ENCODE data around the gene PTH2R.

Gene PTH2R

DNA sequence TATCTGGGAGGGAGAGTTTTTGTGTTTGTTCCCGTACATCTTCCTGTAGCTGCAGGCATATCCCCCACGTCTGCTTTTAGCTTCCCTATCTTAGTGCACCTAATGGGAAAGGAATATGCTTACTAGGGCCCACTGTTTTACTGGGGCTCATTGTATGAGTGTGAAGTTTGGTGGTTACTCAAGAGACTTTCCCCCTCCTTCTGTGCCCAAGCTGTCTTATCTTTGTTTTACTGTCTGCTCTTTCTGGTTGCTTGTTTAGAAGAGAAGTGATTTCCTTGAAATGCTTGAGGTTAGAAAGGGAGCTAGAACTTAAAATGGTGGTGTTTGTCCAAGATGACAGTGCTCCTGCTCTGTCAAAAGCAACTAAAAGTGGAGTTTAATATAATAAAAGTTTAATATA is 7.3 kb downstream of the PTH2R start:
- Histone ChIP-seq H3K27me3 (ENCODE audit: insufficient read depth, low read length, poor library complexity) (no peaks in the 10 kb centered on the region), H3K9ac (ENCODE audit: low read length) (no peak overlapping the region), H2AK5ac (ENCODE audit: low read length) (no peak overlapping the region), H3K4me3 (ENCODE audit: low read length) (no peak overlapping the region), H3K4me1 (ENCODE audit: control insufficient read depth, low read depth, low read length) (no peaks in the 10 kb centered on the region), H2BK15ac (replicated peaks; ENCODE audit: low read depth) (no peak overlapping the region), H3K18ac (ENCODE audit: low read length) (no peak overlapping the region), H2BK120ac (ENCODE audit: low read depth, low read length) (no peak overlapping the region), H3K56ac (ENCODE audit: low read length) (no peak overlapping the region), H3K79me1 (ENCODE audit: low read length) (no peaks in the 10 kb centered on the region), H3K27ac (ENCODE audit: low read depth, low read length) (no peak overlapping the region), H4K5ac (ENCODE audit: low read length) (no peak overlapping the region), H3K79me2 (ENCODE audit: control insufficient read depth, insufficient read depth, low read length) (no peaks in the 10 kb centered on the region), H3K4me2 (ENCODE audit: low read length) (no peak overlapping the region), H3K36me3 (ENCODE audit: control insufficient read depth, insufficient read depth, low read length) (no peaks in the 10 kb centered on the region), H3K23ac (ENCODE audit: low read length) (no peak overlapping the region), H2BK5ac (ENCODE audit: low read length) (no peak overlapping the region), H3K4ac (ENCODE audit: low read depth, low read length) (no peak overlapping the region), H4K8ac (ENCODE audit: low read depth, low read length) (no peak overlapping the region)
- DNase-seq: no peak
- no CpG with 5 or more reads among the region's 2 CpGs for WGBS (ENCODE audit: extremely low coverage, insufficient coverage, low lambda C conversion rate)

GRCh38 chr2:208415255-208415654 is 8.7 kb downstream of the PTH2R start:
- no peak overlapping the region for H2AK5ac ChIP-seq (ENCODE audit: low read length)
- no peak overlapping the region for H2BK15ac ChIP-seq (replicated peaks; ENCODE audit: low read depth)
- no peaks in the 10 kb centered on the region for H3K36me3 ChIP-seq (ENCODE audit: control insufficient read depth, insufficient read depth, low read length)
- no peak overlapping the region for H4K8ac ChIP-seq (ENCODE audit: low read depth, low read length)
- DNase-seq: no peak
- H3K18ac ChIP-seq (ENCODE audit: low read length): no peak overlapping the region
- no peak overlapping the region for H2BK120ac ChIP-seq (ENCODE audit: low read depth, low read length)
- H3K4ac ChIP-seq (ENCODE audit: low read depth, low read length): no peak overlapping the region
- H3K9ac ChIP-seq (ENCODE audit: low read length): no peak overlapping the region
- H3K4me2 ChIP-seq (ENCODE audit: low read length): no peak overlapping the region
- H2BK5ac ChIP-seq (ENCODE audit: low read length): no peak overlapping the region
- no peak overlapping the region for H3K4me3 ChIP-seq (ENCODE audit: low read length)
- no peaks in the 10 kb centered on the region for H3K79me2 ChIP-seq (ENCODE audit: control insufficient read depth, insufficient read depth, low read length)
- no peaks in the 10 kb centered on the region for H3K4me1 ChIP-seq (ENCODE audit: control insufficient read depth, low read depth, low read length)
- H3K27ac ChIP-seq (ENCODE audit: low read depth, low read length): no peak overlapping the region
- no peaks in the 10 kb centered on the region for H3K79me1 ChIP-seq (ENCODE audit: low read length)
- H3K56ac ChIP-seq (ENCODE audit: low read length): no peak overlapping the region
- H3K23ac ChIP-seq (ENCODE audit: low read length): no peak overlapping the region
- no peak overlapping the region for H4K5ac ChIP-seq (ENCODE audit: low read length)
- WGBS (ENCODE audit: extremely low coverage, insufficient coverage, low lambda C conversion rate): no CpG with 5 or more reads among the region's 4 CpGs
- no peaks in the 10 kb centered on the region for H3K27me3 ChIP-seq (ENCODE audit: insufficient read depth, low read length, poor library complexity)

- no peak for DNase-seq
- Histone ChIP-seq H3K36me3 (ENCODE audit: control insufficient read depth, insufficient read depth, low read length) (no peaks in the 10 kb centered on the region), H3K27me3 (ENCODE audit: insufficient read depth, low read length, poor library complexity) (no peaks in the 10 kb centered on the region), H3K18ac (ENCODE audit: low read length) (no peak overlapping the region), H3K4me1 (ENCODE audit: control insufficient read depth, low read depth, low read length) (no peaks in the 10 kb centered on the region), H2AK5ac (ENCODE audit: low read length) (no peak overlapping the region), H4K8ac (ENCODE audit: low read depth, low read length) (no peak overlapping the region), H2BK120ac (ENCODE audit: low read depth, low read length) (no peak overlapping the region), H3K79me1 (ENCODE audit: low read length) (no peaks in the 10 kb centered on the region), H3K9ac (ENCODE audit: low read length) (no peak overlapping the region), H3K4me3 (ENCODE audit: low read length) (no peak overlapping the region), H3K79me2 (ENCODE audit: control insufficient read depth, insufficient read depth, low read length) (no peaks in the 10 kb centered on the region), H3K4me2 (ENCODE audit: low read length) (no peak overlapping the region), H3K4ac (ENCODE audit: low read depth, low read length) (no peak overlapping the region), H2BK15ac (replicated peaks; ENCODE audit: low read depth) (no peak overlapping the region), H3K56ac (ENCODE audit: low read length) (no peak overlapping the region), H4K5ac (ENCODE audit: low read length) (no peak overlapping the region), H3K27ac (ENCODE audit: low read depth, low read length) (no peak overlapping the region), H3K23ac (ENCODE audit: low read length) (no peak overlapping the region), H2BK5ac (ENCODE audit: low read length) (no peak overlapping the region)
- no CpG with 5 or more reads among the region's 2 CpGs for WGBS (ENCODE audit: extremely low coverage, insufficient coverage, low lambda C conversion rate)
Observed at GRCh38 chr2:208415897-208416296, 9.3 kb downstream of the PTH2R start.

GRCh38 chr2:208426412-208427045 is 19.9 kb downstream of the PTH2R start:
- WGBS (ENCODE audit: extremely low coverage, insufficient coverage, low lambda C conversion rate): no CpG with 5 or more reads among the region's 5 CpGs
- H3K79me2 ChIP-seq (ENCODE audit: control insufficient read depth, insufficient read depth, low read length): no peaks in the 10 kb centered on the region
- H3K4me2 ChIP-seq (ENCODE audit: low read length): no peak overlapping the region
- no peaks in the 10 kb centered on the region for H3K79me1 ChIP-seq (ENCODE audit: low read length)
- no peak overlapping the region for H3K56ac ChIP-seq (ENCODE audit: low read length)
- H3K9ac ChIP-seq (ENCODE audit: low read length): no peak overlapping the region
- no peaks in the 10 kb centered on the region for H3K4me1 ChIP-seq (ENCODE audit: control insufficient read depth, low read depth, low read length)
- H3K27me3 ChIP-seq (ENCODE audit: insufficient read depth, low read length, poor library complexity): no peaks in the 10 kb centered on the region
- H3K36me3 ChIP-seq (ENCODE audit: control insufficient read depth, insufficient read depth, low read length): no peaks in the 10 kb centered on the region
- no peak overlapping the region for H4K8ac ChIP-seq (ENCODE audit: low read depth, low read length)
- no peak overlapping the region for H3K23ac ChIP-seq (ENCODE audit: low read length)
- H3K27ac ChIP-seq (ENCODE audit: low read depth, low read length): no peak overlapping the region
- no peak overlapping the region for H2BK120ac ChIP-seq (ENCODE audit: low read depth, low read length)
- H3K4ac ChIP-seq (ENCODE audit: low read depth, low read length): no peak overlapping the region
- no peak for DNase-seq
- H3K4me3 ChIP-seq (ENCODE audit: low read length): no peak overlapping the region
- no peak overlapping the region for H4K5ac ChIP-seq (ENCODE audit: low read length)
- H2BK5ac ChIP-seq (ENCODE audit: low read length): no peak overlapping the region
- H2AK5ac ChIP-seq (ENCODE audit: low read length): no peak overlapping the region
- no peak overlapping the region for H3K18ac ChIP-seq (ENCODE audit: low read length)
- H2BK15ac ChIP-seq (replicated peaks; ENCODE audit: low read depth): no peak overlapping the region

GRCh38 chr2:208437755-208438154 is 31.2 kb downstream of the PTH2R start:
- H3K18ac ChIP-seq (ENCODE audit: low read length): no peak overlapping the region
- no peak overlapping the region for H3K23ac ChIP-seq (ENCODE audit: low read length)
- no peaks in the 10 kb centered on the region for H3K27me3 ChIP-seq (ENCODE audit: insufficient read depth, low read length, poor library complexity)
- no peak overlapping the region for H3K4me2 ChIP-seq (ENCODE audit: low read length)
- no peak overlapping the region for H3K4me3 ChIP-seq (ENCODE audit: low read length)
- WGBS (ENCODE audit: extremely low coverage, insufficient coverage, low lambda C conversion rate): no CpG with 5 or more reads among the region's 3 CpGs
- H4K8ac ChIP-seq (ENCODE audit: low read depth, low read length): no peak overlapping the region
- no peaks in the 10 kb centered on the region for H3K36me3 ChIP-seq (ENCODE audit: control insufficient read depth, insufficient read depth, low read length)
- no peaks in the 10 kb centered on the region for H3K4me1 ChIP-seq (ENCODE audit: control insufficient read depth, low read depth, low read length)
- H4K5ac ChIP-seq (ENCODE audit: low read length): no peak overlapping the region
- DNase-seq: no peak
- no peak overlapping the region for H3K4ac ChIP-seq (ENCODE audit: low read depth, low read length)
- no peak overlapping the region for H3K56ac ChIP-seq (ENCODE audit: low read length)
- no peak overlapping the region for H2BK15ac ChIP-seq (replicated peaks; ENCODE audit: low read depth)
- no peak overlapping the region for H3K9ac ChIP-seq (ENCODE audit: low read length)
- no peak overlapping the region for H2BK5ac ChIP-seq (ENCODE audit: low read length)
- no peak overlapping the region for H2BK120ac ChIP-seq (ENCODE audit: low read depth, low read length)
- no peaks in the 10 kb centered on the region for H3K79me2 ChIP-seq (ENCODE audit: control insufficient read depth, insufficient read depth, low read length)
- no peak overlapping the region for H2AK5ac ChIP-seq (ENCODE audit: low read length)
- H3K79me1 ChIP-seq (ENCODE audit: low read length): no peaks in the 10 kb centered on the region
- H3K27ac ChIP-seq (ENCODE audit: low read depth, low read length): no peak overlapping the region

DNA sequence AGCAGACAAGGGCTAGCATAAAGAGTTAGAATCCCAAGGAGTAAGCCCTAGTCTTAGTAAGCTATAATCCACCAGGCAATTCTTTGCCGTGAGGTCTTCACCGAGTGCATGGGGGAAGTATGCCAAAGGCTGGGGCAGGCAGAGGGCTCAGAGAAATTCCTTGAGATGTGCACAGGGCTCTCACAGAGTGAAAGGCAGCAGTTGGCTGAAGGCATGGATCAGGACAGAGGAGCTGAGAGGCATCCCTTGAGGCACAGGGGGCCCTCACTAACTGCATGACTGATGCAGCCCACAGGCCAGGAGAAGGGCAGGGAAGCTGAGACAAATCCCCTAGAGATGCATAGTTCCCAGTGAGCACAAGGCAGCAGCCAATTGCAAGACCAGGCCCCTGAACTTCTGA is 34.1 kb downstream of the PTH2R start:
- Histone ChIP-seq H3K9ac (ENCODE audit: low read length) (no peak overlapping the region), H3K18ac (ENCODE audit: low read length) (no peak overlapping the region), H3K36me3 (ENCODE audit: control insufficient read depth, insufficient read depth, low read length) (no peaks in the 10 kb centered on the region), H3K4me3 (ENCODE audit: low read length) (no peak overlapping the region), H3K79me2 (ENCODE audit: control insufficient read depth, insufficient read depth, low read length) (no peaks in the 10 kb centered on the region), H3K27me3 (ENCODE audit: insufficient read depth, low read length, poor library complexity) (no peaks in the 10 kb centered on the region), H2AK5ac (ENCODE audit: low read length) (no peak overlapping the region), H2BK5ac (ENCODE audit: low read length) (no peak overlapping the region), H3K4me2 (ENCODE audit: low read length) (no peak overlapping the region), H3K56ac (ENCODE audit: low read length) (no peak overlapping the region), H2BK15ac (replicated peaks; ENCODE audit: low read depth) (no peak overlapping the region), H4K5ac (ENCODE audit: low read length) (no peak overlapping the region), H3K4me1 (ENCODE audit: control insufficient read depth, low read depth, low read length) (no peaks in the 10 kb centered on the region), H3K27ac (ENCODE audit: low read depth, low read length) (no peak overlapping the region), H3K23ac (ENCODE audit: low read length) (no peak overlapping the region), H4K8ac (ENCODE audit: low read depth, low read length) (no peak overlapping the region), H2BK120ac (ENCODE audit: low read depth, low read length) (no peak overlapping the region), H3K79me1 (ENCODE audit: low read length) (no peaks in the 10 kb centered on the region), H3K4ac (ENCODE audit: low read depth, low read length) (no peak overlapping the region)
- no CpG with 5 or more reads among the region's 2 CpGs for WGBS (ENCODE audit: extremely low coverage, insufficient coverage, low lambda C conversion rate)
- no peak for DNase-seq

Data from mesendoderm (in vitro differentiated cells).